A673 (cell line): Measurements from ENCODE around the gene SAMD11.
"Not testable (repeated sequence)": the region's sequence is repeated elsewhere in the genome, so short reads cannot be mapped to it uniquely, and the experiment has no call there.

Experiments
- EZH2 ChIP-seq: fragments of 200-600 bp; sonication (generic); IDR thresholded peaks from 2 replicates; pipeline ENCODE4 v1.6.1; 2017; ENCODE audit warnings: borderline replicate concordance, low read depth, mild to moderate bottlenecking, mixed read lengths, antibody characterized with exemption, low read length; ENCODE audit not compliant: poor library complexity, severe bottlenecking
- TF ChIP-seq, protein P1 (sequence below): fragments of 300-800, 200-600 bp; sonication (generic); conservative IDR thresholded peaks from 2 replicates; pipeline ENCODE4 v1.5.1; 2017; ENCODE audit warnings: low read depth, mild to moderate bottlenecking, antibody characterized with exemption, low read length, moderate library complexity, mixed read lengths

DNA sequence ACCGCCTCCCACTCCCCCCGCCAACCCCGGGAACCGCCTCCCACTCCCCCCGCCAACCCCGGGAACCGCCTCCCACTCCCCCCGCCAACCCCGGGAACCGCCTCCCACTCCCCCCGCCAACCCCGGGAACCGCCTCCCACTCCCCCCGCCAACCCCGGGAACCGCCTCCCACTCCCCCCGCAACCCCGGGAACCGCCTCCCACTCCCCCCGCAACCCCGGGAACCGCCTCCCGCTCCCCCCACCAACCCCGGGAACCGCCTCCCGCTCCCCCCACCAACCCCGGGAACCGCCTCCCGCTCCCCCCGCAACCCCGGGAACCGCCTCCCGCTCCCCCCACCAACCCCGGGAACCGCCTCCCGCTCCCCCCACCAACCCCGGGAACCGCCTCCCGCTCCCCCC is 53.1 kb downstream of the SAMD11 start:
- not testable (repeated sequence) for TF ChIP-seq EZH2
- TF ChIP-seq, protein P1, sequence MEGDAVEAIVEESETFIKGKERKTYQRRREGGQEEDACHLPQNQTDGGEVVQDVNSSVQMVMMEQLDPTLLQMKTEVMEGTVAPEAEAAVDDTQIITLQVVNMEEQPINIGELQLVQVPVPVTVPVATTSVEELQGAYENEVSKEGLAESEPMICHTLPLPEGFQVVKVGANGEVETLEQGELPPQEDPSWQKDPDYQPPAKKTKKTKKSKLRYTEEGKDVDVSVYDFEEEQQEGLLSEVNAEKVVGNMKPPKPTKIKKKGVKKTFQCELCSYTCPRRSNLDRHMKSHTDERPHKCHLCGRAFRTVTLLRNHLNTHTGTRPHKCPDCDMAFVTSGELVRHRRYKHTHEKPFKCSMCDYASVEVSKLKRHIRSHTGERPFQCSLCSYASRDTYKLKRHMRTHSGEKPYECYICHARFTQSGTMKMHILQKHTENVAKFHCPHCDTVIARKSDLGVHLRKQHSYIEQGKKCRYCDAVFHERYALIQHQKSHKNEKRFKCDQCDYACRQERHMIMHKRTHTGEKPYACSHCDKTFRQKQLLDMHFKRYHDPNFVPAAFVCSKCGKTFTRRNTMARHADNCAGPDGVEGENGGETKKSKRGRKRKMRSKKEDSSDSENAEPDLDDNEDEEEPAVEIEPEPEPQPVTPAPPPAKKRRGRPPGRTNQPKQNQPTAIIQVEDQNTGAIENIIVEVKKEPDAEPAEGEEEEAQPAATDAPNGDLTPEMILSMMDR, result not testable (repeated sequence)
